Sigmoid colon (tissue), 7 donors: ENCODE results near the gene SEMA7A. TPM values are rescaled to one million over a fixed set of nuclear protein-coding genes. Genes with fewer than 3 reads are reported as not detected.

Source experiments
- DNase-seq: peaks from one replicate; pipeline ENCODE4 v3.0.0-alpha.2; 2019
- H3K27ac ChIP-seq, 4 donors: fragments of 200-600 bp; sonication (generic); one replicate each; pipeline ENCODE4 v1.5.1; 2016 to 2019; ENCODE audit warnings: mild to moderate bottlenecking in 1 of 4
- H3K27me3 ChIP-seq, 3 donors: fragments of 200-600 bp; sonication (generic); one replicate each; pipeline ENCODE4 v1.5.1; 2019; ENCODE audit warnings: mild to moderate bottlenecking in 1 of 3
- H3K36me3 ChIP-seq, 4 donors: fragments of 200-600 bp; sonication (generic); one replicate each; pipeline ENCODE4 v1.5.1; 2016 to 2019
- H3K4me1 ChIP-seq, 4 donors: fragments of 200-600 bp; sonication (generic); one replicate each; pipeline ENCODE4 v1.5.1; 2017 to 2019
- H3K4me3 ChIP-seq, 4 donors: fragments of 200-600 bp; sonication (generic); one replicate each; pipeline ENCODE4 v1.5.1; 2017 to 2019; ENCODE audit warnings: mild to moderate bottlenecking in 2 of 4, moderate library complexity in 1 of 4
- H3K9me3 ChIP-seq, 4 donors: fragments of 200-600 bp in 3 of 4; sonication (generic) in 3 of 4; one replicate each; pipeline versions ENCODE4 v1.5.1 to v1.6.1; 2013 to 2019
- EP300 ChIP-seq, 4 donors: sonication (generic); formaldehyde crosslinking; IDR thresholded peaks; one replicate each; pipeline ENCODE4 v1.6.1; 2017; ENCODE audit warnings: antibody characterized with exemption in 4 of 4
- POLR2A ChIP-seq, 2 donors: fragments of 450-650 bp; IDR thresholded peaks; one replicate each; pipeline ENCODE4 v1.6.1; 2016; ENCODE audit warnings: antibody characterized with exemption in 2 of 2, mild to moderate bottlenecking in 2 of 2, moderate library complexity in 2 of 2
- POLR2AphosphoS5 ChIP-seq, 4 donors: sonication (generic); formaldehyde crosslinking; IDR thresholded peaks; one replicate each; pipeline ENCODE4 v1.6.1; 2017; ENCODE audit warnings: antibody characterized with exemption in 4 of 4
- WGBS, 2 donors: extraction: QIAGEN DNeasy Blood & Tissue Kit; methylation state at CpG; one replicate each; pipeline ENCODE4 v1.1.7; 2013; 5-methylcytosine and 5-hydroxymethylcytosine counted together
- intact Hi-C: fragments of 100-400 bp; cut with DNase I; formaldehyde crosslinking; loops from one replicate; pipeline ENCODE4 v1.15.1; 2023
- polyA plus RNA-seq, 3 donors: library from polyadenylated mRNA; stranded (reverse); fragments of 200-250 nt; gene quantifications; one replicate each; pipeline ENCODE4 v1.2.3, GENCODE V29; 2013
- total RNA-seq, 4 donors: library from RNA; depleted of rRNA; stranded (reverse); fragments of >200 nt; gene quantifications; one replicate each; pipeline ENCODE4 v1.1.0, GENCODE V29; 2016
- TF ChIP-seq, protein P1 (sequence below), 4 experiments: fragments of 450-650 bp in 3 of 4; fragments of 200-600 bp in 1 of 4; IDR thresholded peaks; one replicate each; pipeline ENCODE4 v1.5.1; 2016 to 2019; ENCODE audit warnings: antibody characterized with exemption in 4 of 4, mild to moderate bottlenecking in 3 of 4, moderate library complexity in 2 of 4
- donor health status: healthy with polysubstance abuse.
- donor health status: Bipolar disorder and iron deficiency.
- donor health status: healthy.

SEMA7A gene
- total and polyA plus RNA-seq, 7 donors, result 0.28 to 9.8 (median 1.2) TPM; not detected in 1

DNA sequence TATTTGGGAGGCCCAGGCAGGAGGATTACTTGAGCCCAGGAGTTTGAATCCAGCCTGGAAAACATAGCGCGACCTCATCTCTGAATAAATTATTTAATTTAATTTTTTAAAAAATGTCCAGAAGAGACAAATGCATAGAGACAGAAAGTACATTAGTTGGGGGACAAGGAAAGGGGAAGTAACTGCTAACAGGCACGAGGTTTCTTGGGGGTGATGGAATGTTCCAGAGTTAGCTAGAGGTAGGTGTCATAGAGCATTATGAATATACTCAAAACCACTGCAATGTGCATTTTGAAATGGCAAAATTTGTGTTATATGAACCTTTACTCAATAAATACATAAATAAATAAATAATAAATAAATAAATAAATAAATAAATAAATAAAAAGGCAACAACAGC, 34.7 kb downstream of the SEMA7A start:
- Histone ChIP-seq H3K36me3 (no peaks in the 10 kb centered on the region), H3K9me3 (no peaks in the 10 kb centered on the region), H3K4me3 (no peak overlapping the region), H3K4me1 (no peaks in the 10 kb centered on the region), H3K27me3 (peaks cover 0 to 31% (median 0%) of the 10 kb centered on the region in 3 donors), H3K27ac (no peak overlapping the region)
- DNase-seq, result no peak
- no peak for TF ChIP-seq POLR2A (IDR thresholded peaks at IDR 0.05)
- TF ChIP-seq, protein P1, sequence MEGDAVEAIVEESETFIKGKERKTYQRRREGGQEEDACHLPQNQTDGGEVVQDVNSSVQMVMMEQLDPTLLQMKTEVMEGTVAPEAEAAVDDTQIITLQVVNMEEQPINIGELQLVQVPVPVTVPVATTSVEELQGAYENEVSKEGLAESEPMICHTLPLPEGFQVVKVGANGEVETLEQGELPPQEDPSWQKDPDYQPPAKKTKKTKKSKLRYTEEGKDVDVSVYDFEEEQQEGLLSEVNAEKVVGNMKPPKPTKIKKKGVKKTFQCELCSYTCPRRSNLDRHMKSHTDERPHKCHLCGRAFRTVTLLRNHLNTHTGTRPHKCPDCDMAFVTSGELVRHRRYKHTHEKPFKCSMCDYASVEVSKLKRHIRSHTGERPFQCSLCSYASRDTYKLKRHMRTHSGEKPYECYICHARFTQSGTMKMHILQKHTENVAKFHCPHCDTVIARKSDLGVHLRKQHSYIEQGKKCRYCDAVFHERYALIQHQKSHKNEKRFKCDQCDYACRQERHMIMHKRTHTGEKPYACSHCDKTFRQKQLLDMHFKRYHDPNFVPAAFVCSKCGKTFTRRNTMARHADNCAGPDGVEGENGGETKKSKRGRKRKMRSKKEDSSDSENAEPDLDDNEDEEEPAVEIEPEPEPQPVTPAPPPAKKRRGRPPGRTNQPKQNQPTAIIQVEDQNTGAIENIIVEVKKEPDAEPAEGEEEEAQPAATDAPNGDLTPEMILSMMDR (IDR thresholded peaks at IDR 0.05), result no peak
- 81 to 82% methylated on average over 3 of the region's 3 CpGs for WGBS, 2 donors
- intact Hi-C loops, result no loop called here

DNA sequence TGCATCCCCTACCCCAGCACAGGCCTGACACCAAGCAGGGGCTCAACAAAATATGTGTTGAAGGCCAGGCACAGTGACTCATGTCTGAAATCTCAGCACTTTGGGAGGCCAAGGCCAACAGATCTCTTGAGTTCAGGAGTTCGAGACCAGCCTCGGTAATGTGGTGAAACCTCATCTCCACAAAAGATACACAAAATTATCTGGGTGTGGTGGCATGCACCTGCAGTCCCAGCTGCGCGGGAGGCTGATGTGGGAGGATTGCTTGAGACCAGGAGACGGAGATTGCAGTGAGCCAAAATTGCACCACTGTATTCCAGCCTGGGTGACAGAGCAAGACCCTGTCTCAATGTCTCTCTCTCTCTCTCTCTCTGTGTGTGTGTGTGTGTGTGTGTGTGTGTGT, 35.6 kb downstream of the SEMA7A start:
- no peak for DNase-seq
- no peaks in the 10 kb centered on the region for H3K9me3 ChIP-seq
- H3K4me3 ChIP-seq, result no peak overlapping the region
- H3K27ac ChIP-seq, result no peak overlapping the region
- H3K4me1 ChIP-seq, result no peaks in the 10 kb centered on the region
- intact Hi-C loops, result no loop called here
- TF ChIP-seq, protein P1 (IDR thresholded peaks at IDR 0.05), result no peak
- TF ChIP-seq POLR2A (IDR thresholded peaks at IDR 0.05), result no peak
- no peak for TF ChIP-seq POLR2AphosphoS5 (IDR thresholded peaks at IDR 0.05)
- no peak for TF ChIP-seq EP300 (IDR thresholded peaks at IDR 0.05)
- WGBS, 2 donors, result 84 to 87% methylated on average over 5 of the region's 5 CpGs
- H3K36me3 ChIP-seq, result no peaks in the 10 kb centered on the region
- H3K27me3 ChIP-seq, result peaks cover 0 to 27% (median 0%) of the 10 kb centered on the region in 3 donors

DNA sequence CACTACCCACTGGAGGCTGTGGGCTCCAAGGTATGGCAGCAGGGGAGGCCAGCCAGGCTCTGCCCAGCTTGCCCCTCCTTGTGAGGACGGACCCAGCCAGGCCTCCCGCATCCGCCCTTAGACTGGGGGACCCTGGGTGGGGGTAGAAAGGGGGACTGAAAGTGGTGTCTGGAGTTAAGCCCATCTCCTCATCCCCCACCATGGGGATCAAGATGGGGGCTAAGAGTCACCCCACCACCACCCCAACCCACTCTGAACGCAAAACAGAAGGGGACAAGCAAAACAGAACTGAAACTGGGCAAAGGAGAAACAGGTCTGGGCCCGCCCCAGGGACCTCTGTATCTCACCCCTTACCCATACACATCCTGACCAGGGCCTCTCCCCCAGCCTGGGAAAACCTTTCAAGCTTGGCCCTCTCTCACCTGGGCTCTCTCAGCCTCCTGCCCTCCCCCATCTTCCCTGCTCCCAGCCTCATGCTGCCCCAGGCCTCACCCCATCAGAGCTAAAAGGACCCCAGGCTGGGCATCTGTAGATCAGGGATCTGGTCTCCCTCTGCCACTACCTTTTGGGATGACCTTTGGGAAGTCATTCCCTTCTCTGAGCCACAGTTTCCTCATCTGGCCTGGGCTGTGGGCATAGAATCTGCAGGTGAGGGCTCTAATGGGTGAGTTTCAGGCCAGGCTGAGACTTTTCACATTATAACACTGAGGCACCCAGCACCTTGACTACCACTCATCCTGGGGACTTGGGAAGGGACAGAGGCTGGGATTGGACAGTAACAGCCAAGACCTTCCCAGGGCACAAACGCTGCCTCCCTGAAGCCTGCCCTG, 36.3 kb downstream of the SEMA7A start:
- TF ChIP-seq EP300 (IDR thresholded peaks at IDR 0.05), result no peak
- TF ChIP-seq POLR2A (IDR thresholded peaks at IDR 0.05), result no peak
- TF ChIP-seq, protein P1 (IDR thresholded peaks at IDR 0.05), result no peak
- no peak for TF ChIP-seq POLR2AphosphoS5 (IDR thresholded peaks at IDR 0.05)
- H3K9me3 ChIP-seq, result no peaks in the 10 kb centered on the region
- no peak for DNase-seq
- H3K27me3 ChIP-seq, result peaks cover 0 to 24% (median 0%) of the 10 kb centered on the region in 3 donors
- no peak overlapping the region for H3K27ac ChIP-seq
- no peaks in the 10 kb centered on the region for H3K4me1 ChIP-seq
- no peak overlapping the region for H3K4me3 ChIP-seq
- 83 to 94% methylated on average over 6 of the region's 6 CpGs for WGBS, 2 donors
- intact Hi-C loops, result no loop called here
- no peaks in the 10 kb centered on the region for H3K36me3 ChIP-seq

DNA sequence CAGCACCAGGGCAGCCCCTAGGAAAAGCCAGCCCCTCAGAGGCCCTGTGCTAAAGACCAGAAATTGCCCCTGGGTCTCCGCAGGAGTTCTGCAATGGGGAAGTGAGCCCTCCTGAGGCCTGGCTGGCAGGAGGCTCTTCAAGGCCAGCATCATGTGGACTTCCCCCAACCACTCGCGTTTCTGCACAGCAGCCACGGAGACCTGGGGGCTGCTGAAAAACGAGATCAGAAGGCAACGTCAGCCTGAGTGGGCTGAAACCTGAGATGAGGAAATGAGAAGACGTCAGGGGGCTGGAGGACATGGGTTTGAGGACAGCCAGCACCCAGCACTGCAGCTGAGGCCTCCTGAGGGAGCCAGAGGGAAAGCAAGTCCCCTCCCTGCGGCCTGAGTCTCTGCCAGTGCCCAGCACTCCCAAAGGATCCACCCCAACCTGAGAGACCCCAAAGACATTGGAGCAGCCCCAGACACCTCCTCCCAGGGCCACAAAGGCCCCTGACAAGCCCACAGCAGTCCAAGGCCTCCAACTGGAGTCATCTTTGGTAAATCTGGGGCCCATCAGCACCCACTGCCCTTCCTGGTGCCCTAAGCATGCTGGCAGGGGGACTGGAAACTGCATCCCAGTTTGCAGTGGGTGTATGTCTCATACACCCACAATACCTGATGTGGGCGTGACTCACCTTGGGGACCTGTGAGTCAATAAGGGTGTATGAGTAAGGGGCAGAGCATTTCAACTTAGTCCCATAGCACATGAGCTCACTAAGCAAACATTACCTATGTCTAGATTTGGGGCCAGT, 37.1 kb downstream of the SEMA7A start:
- WGBS, 2 donors, result 52 to 77% methylated on average over 9 of the region's 9 CpGs

More for the DNA sequence above, 37.1 kb downstream of the SEMA7A start:
- no peaks in the 10 kb centered on the region for H3K4me1 ChIP-seq
- DNase-seq, result no peak
- TF ChIP-seq POLR2A (IDR thresholded peaks at IDR 0.05), result no peak
- TF ChIP-seq EP300 (IDR thresholded peaks at IDR 0.05), result no peak
- TF ChIP-seq, protein P1 (IDR thresholded peaks at IDR 0.05), result no peak
- no peak for TF ChIP-seq POLR2AphosphoS5 (IDR thresholded peaks at IDR 0.05)
- no peak overlapping the region for H3K27ac ChIP-seq
- no peaks in the 10 kb centered on the region for H3K36me3 ChIP-seq
- intact Hi-C loops, result no loop called here
- H3K27me3 ChIP-seq, result peaks cover 0 to 21% (median 0%) of the 10 kb centered on the region in 3 donors
- H3K4me3 ChIP-seq, result no peak overlapping the region
- H3K9me3 ChIP-seq, result no peaks in the 10 kb centered on the region
